GM19467 (cell line): ENCODE data around the gene SIX3.

ENCODE experiments used
- ATAC-seq: cut with Tn5 transposase; IDR thresholded peaks from one replicate; pipeline ENCODE4 v1.9.1; 2021; ENCODE audit warnings: mild to moderate bottlenecking, moderate library complexity; ENCODE audit not compliant: unreplicated experiment

The SIX3 gene

GRCh38 chr2:44930274-44931197 lies 11.0 kb upstream of the SIX3 start:
- no peak for ATAC-seq

- no peak for ATAC-seq
Measured at GRCh38 chr2:44931198-44931780, 10.2 kb upstream of the SIX3 start.

- ATAC-seq: no peak
Measured at GRCh38 chr2:44932079-44932478, 9.4 kb upstream of the SIX3 start.

- ATAC-seq: no peak
Measured at GRCh38 chr2:44932564-44933392, 8.7 kb upstream of the SIX3 start.

- ATAC-seq: no peak
Measured at GRCh38 chr2:44933434-44933951, 8.0 kb upstream of the SIX3 start.

- no peak for ATAC-seq
Measured at GRCh38 chr2:44934038-44934982, 7.2 kb upstream of the SIX3 start.

GRCh38 chr2:44934983-44935728 lies 6.3 kb upstream of the SIX3 start:
- no peak for ATAC-seq

GRCh38 chr2:44935729-44936098 lies 5.8 kb upstream of the SIX3 start:
- ATAC-seq: no peak

GRCh38 chr2:44936275-44936674 lies 5.2 kb upstream of the SIX3 start:
- ATAC-seq: no peak

GRCh38 chr2:44936715-44937687 lies 4.5 kb upstream of the SIX3 start:
- ATAC-seq: no peak

GRCh38 chr2:44937688-44938240 lies 3.7 kb upstream of the SIX3 start:
- ATAC-seq: no peak

- ATAC-seq: no peak
Measured at GRCh38 chr2:44938287-44939105, 3.0 kb upstream of the SIX3 start.

- ATAC-seq: no peak
Measured at GRCh38 chr2:44939106-44940048, 2.1 kb upstream of the SIX3 start.

GRCh38 chr2:44940049-44940494 lies 1.4 kb upstream of the SIX3 start:
- no peak for ATAC-seq

- no peak for ATAC-seq
Measured at GRCh38 chr2:44940732-44941464, 604 bp upstream of the SIX3 start.
